Measurements from ENCODE around the gene FOXM1.

FOXM1 gene

DNA sequence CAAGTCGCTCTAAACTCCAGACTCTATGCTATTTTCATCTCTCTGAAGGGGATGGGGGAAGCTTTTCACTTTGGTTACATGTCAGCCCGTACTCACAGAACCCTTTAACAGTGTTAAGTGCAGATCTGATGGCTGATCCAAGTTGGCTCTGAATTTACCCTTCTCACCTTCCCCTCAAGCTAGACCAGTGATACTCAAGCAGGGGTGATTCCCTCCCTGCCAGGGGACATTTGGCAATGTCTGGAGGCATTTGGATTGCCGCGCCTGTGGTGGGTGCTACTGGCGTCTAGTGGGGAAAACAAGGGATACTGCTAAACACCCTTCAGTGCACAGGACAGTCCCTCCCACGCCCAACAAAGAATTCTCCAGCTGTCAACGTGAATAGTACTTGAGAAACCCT is 14.1 kb downstream of the FOXM1 start:
- DNase-seq (ENCODE audit: low read depth) = no peak
- H3K4me3 ChIP-seq (ENCODE audit: low read depth, low read length) = no peak overlapping the region
- TF ChIP-seq, protein P1, sequence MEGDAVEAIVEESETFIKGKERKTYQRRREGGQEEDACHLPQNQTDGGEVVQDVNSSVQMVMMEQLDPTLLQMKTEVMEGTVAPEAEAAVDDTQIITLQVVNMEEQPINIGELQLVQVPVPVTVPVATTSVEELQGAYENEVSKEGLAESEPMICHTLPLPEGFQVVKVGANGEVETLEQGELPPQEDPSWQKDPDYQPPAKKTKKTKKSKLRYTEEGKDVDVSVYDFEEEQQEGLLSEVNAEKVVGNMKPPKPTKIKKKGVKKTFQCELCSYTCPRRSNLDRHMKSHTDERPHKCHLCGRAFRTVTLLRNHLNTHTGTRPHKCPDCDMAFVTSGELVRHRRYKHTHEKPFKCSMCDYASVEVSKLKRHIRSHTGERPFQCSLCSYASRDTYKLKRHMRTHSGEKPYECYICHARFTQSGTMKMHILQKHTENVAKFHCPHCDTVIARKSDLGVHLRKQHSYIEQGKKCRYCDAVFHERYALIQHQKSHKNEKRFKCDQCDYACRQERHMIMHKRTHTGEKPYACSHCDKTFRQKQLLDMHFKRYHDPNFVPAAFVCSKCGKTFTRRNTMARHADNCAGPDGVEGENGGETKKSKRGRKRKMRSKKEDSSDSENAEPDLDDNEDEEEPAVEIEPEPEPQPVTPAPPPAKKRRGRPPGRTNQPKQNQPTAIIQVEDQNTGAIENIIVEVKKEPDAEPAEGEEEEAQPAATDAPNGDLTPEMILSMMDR (IDR thresholded peaks at IDR 0.05; ENCODE audit: insufficient read depth, low read depth, low read length, missing control alignments) = no peak

DNA sequence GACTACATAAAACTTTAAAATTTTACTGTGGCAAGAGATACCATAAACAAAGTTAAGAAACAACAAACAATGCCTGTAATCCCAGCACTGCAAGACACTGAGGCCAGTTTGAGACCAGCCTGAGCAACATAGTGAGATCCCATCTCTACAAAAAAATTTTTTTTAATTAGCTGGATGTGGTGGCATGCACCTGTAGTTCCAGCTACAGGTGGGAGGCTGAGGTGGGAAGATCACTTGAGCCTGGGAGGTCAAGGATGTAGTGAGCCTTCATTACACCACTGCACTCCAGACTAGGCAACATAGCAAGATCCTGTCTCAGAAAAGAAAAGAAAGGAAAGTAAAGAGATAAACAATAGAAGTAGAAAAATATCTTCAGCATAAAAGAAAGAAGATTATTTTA is 16.8 kb downstream of the FOXM1 start:
- no peak for DNase-seq (ENCODE audit: low read depth)
- H3K4me3 ChIP-seq (ENCODE audit: low read depth, low read length) = no peak overlapping the region
- TF ChIP-seq, protein P1 (IDR thresholded peaks at IDR 0.05; ENCODE audit: insufficient read depth, low read depth, low read length, missing control alignments) = no peak

DNA sequence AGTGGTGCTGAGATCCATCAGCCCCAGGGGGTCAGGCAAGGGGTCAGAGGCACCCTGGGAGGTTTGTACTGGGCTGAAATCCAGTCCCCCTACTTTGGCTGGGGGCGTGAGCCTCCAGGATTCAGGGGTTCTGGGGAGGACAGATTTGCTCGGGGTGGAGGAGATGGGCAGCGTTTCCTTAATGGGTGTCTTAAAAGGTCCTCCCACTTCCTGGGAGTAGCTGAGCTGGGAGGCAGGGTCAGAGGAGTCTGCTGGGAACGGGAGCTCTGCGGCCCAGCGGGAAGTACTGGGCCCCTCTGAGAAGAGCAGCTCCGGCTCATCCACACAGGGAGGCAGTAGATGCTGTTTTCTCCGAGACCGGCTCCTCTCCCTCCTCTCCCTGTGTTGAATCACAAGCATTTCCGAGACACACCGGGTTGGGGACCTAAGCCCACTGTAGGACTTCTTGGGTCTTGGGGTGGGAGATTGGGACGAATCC is 18.0 kb downstream of the FOXM1 start:
- no peak overlapping the region for H3K4me3 ChIP-seq (ENCODE audit: low read depth, low read length)
- no peak for DNase-seq (ENCODE audit: low read depth)
- TF ChIP-seq, protein P1 (IDR thresholded peaks at IDR 0.05; ENCODE audit: insufficient read depth, low read depth, low read length, missing control alignments) = no peak

DNA sequence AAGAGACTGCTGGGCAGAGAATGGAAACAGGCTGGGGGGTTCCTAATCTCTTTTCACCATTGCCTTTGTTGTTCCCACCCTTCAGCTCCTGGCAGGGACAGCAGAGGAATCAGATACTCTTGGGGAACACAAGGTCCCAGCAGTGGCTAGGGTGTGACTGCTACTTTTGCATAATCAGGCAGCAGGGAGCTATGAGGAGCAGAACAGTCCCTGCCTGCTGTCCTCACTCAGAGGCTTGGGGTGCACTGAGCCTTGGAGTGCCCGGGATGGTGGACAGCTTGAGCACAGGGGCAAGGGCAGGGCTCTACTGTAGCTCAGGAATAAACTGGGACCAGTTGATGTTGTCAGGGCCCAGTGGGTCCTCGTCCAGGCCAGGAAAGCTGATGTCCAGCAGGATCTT is 18.6 kb downstream of the FOXM1 start:
- DNase-seq (ENCODE audit: low read depth) = no peak
- TF ChIP-seq, protein P1 (IDR thresholded peaks at IDR 0.05; ENCODE audit: insufficient read depth, low read depth, low read length, missing control alignments) = no peak

DNA sequence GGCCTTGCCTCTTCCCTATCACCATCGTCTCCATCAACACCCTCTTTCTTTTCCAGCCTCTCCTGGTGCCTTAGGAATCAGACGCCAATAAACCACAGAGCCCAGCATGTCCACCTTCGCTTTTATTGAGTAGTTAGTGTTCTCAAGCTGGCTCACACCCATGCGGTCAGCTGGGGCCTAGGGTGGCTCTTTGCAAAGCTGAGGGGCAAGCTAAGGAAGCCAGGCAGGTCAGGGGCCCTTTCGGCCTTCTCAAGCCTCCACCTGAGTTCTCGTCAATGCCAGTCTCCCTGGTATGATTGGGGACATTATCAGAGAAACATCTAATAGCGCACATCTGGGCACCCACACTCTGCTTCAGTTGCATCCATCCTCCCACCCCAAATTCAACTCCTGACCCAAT is 19.4 kb downstream of the FOXM1 start:
- no peak for DNase-seq (ENCODE audit: low read depth)
- TF ChIP-seq, protein P1 (IDR thresholded peaks at IDR 0.05; ENCODE audit: insufficient read depth, low read depth, low read length, missing control alignments) = no peak
- H3K4me3 ChIP-seq (ENCODE audit: low read depth, low read length) = no peak overlapping the region

More for the DNA sequence above, 18.6 kb downstream of the FOXM1 start:
- H3K4me3 ChIP-seq (ENCODE audit: low read depth, low read length) = no peak overlapping the region

DNA sequence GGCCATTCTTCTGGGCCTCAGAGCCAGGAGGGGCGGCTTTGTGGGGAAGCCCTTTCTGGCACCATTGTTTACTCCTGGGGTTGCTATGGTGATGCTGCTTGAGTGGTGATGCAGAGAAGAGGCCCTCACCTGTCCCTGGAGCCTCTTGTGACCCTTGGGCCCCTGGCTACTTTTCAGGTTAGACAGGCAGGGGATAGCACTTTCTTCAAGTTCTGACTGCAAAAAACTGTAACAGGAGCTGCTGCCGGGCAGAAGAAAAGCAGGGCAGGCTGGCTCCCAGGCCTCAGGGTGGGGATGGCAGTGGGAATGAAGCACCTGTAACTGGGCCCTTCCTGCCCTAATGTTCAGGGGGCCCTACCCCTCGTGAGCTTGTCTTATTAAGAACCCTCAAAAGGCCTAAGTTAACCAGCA is 19.9 kb downstream of the FOXM1 start, which contains the start of gene TEX52:
Gene TEX52, minus strand, starts transcription at position 19 of the 411 bp plus-strand sequence. Its CDS starts 13 bp downstream, at position 6.
- no peak for DNase-seq (ENCODE audit: low read depth)
- H3K4me3 ChIP-seq (ENCODE audit: low read depth, low read length) = no peak within 1 kb of the TSS
- TF ChIP-seq, protein P1 (IDR thresholded peaks at IDR 0.05; ENCODE audit: insufficient read depth, low read depth, low read length, missing control alignments) = no peak

DNA sequence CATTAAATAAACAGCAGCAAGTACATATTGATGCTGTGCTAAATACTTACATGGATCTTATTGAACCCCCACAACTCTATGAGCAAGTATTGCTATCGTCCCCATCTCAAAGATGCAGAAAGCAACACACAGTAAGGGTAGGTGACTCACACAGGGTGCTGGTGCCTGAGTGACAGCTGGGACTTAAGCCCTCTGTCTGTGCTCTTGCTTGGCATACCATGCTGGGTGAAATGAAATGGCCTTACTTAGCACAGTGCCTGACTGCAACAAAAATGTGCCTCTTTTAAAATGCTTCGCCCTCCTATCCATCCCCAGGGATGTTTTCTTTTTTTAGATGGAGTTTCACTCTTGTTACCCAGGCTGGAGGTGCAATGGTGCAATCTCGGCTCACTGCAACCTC is 20.9 kb downstream of the FOXM1 start:
- TF ChIP-seq, protein P1 (IDR thresholded peaks at IDR 0.05; ENCODE audit: insufficient read depth, low read depth, low read length, missing control alignments) = no peak
- no peak overlapping the region for H3K4me3 ChIP-seq (ENCODE audit: low read depth, low read length)
- DNase-seq (ENCODE audit: low read depth) = no peak
